ENCODE results near the gene ISL2. TPM values are rescaled to one million over a fixed set of nuclear protein-coding genes. Genes with fewer than 3 reads are reported as not detected.

The ISL2 gene
- total RNA-seq, 1 donor from 2014 or later, result 0.86 TPM

GRCh38 chr15:76341366-76342057, 4.9 kb downstream of the ISL2 start:
- DNase-seq (ENCODE audit: low spot score), result no peak

GRCh38 chr15:76342058-76342381, 5.4 kb downstream of the ISL2 start:
- no peak for DNase-seq (ENCODE audit: low spot score)

- DNase-seq (ENCODE audit: low spot score), result no peak
Observed at GRCh38 chr15:76342382-76343201, 6.0 kb downstream of the ISL2 start.

GRCh38 chr15:76343313-76343996, 6.9 kb downstream of the ISL2 start:
- no peak for DNase-seq (ENCODE audit: low spot score)

GRCh38 chr15:76344893-76345582, 8.5 kb downstream of the ISL2 start:
- DNase-seq (ENCODE audit: low spot score), result no peak

- no peak for DNase-seq (ENCODE audit: low spot score)
Observed at GRCh38 chr15:76345583-76345879, 9.0 kb downstream of the ISL2 start.

- DNase-seq (ENCODE audit: low spot score), result no peak
Observed at GRCh38 chr15:76345880-76346668, 9.5 kb downstream of the ISL2 start.

GRCh38 chr15:76346669-76347481, 10.3 kb downstream of the ISL2 start:
- no peak for DNase-seq (ENCODE audit: low spot score)

- DNase-seq (ENCODE audit: low spot score), result no peak
Observed at GRCh38 chr15:76347482-76348055, 11.0 kb downstream of the ISL2 start.

GRCh38 chr15:76349301-76350070, 12.9 kb downstream of the ISL2 start:
- DNase-seq (ENCODE audit: low spot score), result no peak

GRCh38 chr15:76353023-76353577, 16.5 kb downstream of the ISL2 start:
- DNase-seq (ENCODE audit: low spot score), result no peak

GRCh38 chr15:76353903-76354302, 17.3 kb downstream of the ISL2 start:
- DNase-seq (ENCODE audit: low spot score), result no peak

- DNase-seq (ENCODE audit: low spot score), result no peak
Observed at GRCh38 chr15:76354823-76355440, 18.4 kb downstream of the ISL2 start.

- no peak for DNase-seq (ENCODE audit: low spot score)
Observed at GRCh38 chr15:76358453-76358852, 21.9 kb downstream of the ISL2 start.

GRCh38 chr15:76359152-76359551, 22.6 kb downstream of the ISL2 start:
- DNase-seq (ENCODE audit: low spot score), result no peak

GRCh38 chr15:76360416-76360815, 23.8 kb downstream of the ISL2 start:
- no peak for DNase-seq (ENCODE audit: low spot score)

- no peak for DNase-seq (ENCODE audit: low spot score)
Observed at GRCh38 chr15:76363251-76363650, 26.7 kb downstream of the ISL2 start.

- peak; percentile 84 for DNase-seq (ENCODE audit: low spot score)
Observed at GRCh38 chr15:76366714-76367113, 30.1 kb downstream of the ISL2 start.

- no peak for DNase-seq (ENCODE audit: low spot score)
Observed at GRCh38 chr15:76368122-76368621, 31.6 kb downstream of the ISL2 start.

Data from mucosa of gallbladder (tissue), 1 donor.